ENCODE results near the gene DPP9. TPM values are rescaled to one million over a fixed set of nuclear protein-coding genes. Genes with fewer than 3 reads are reported as not detected.

DPP9 gene
- total and polyA plus RNA-seq, 2 of the 4 experiments (the other 2 are of a cell fraction), result 12.4 to 33.0 TPM

DNA sequence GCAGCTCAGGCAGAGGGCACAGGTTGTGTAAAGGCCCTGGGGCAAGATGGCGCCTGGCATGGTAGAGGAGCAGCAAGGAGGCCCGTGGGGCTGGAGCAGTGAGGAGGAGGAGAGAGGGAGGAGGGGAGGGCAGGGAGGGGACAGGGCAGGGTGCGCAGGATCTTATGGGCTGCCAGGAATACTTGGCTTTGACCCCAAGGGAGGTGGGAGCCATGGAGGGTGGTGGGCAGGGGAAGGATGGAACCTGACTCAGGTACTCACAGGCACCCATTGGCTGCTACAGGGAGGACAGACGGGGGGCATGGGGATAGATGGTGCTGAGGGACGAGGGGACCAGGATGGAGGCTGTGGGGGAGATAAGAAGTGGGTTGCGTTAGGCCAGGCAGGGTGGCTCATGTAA is 81.0 kb downstream of the DPP9 start:
- Histone ChIP-seq H3K9me3 (ENCODE audit: control insufficient read depth, insufficient read depth, low read length) (no peaks in the 10 kb centered on the region), H3K4ac (ENCODE audit: low read depth, low read length) (no peak overlapping the region), H3K4me2 (ENCODE audit: low read depth, low read length) (no peak overlapping the region), H3K18ac (ENCODE audit: low read depth, low read length) (no peak overlapping the region), H3K27ac (ENCODE audit: insufficient read depth, low read length) (no peak overlapping the region), H2BK20ac (ENCODE audit: low read depth, low read length) (no peak overlapping the region), H3K23ac (ENCODE audit: low read depth, low read length) (no peak overlapping the region), H4K5ac (ENCODE audit: low read depth, low read length) (no peak overlapping the region), H2BK5ac (ENCODE audit: low read depth, low read length, poor library complexity, severe bottlenecking) (no peak overlapping the region), H2AFZ (replicated peaks; ENCODE audit: low read length, poor library complexity) (no peak overlapping the region), H3K14ac (replicated peaks; ENCODE audit: low read depth, low read length) (no peak overlapping the region), H4K91ac (ENCODE audit: insufficient read depth, low read depth, low read length) (no peak overlapping the region), H4K8ac (ENCODE audit: low read depth in 2 of 2, low read length in 2 of 2) (no peak overlapping the region), H3K56ac (ENCODE audit: extremely low read depth, insufficient read depth, low read length) (no peak overlapping the region), H4K20me1 (ENCODE audit: insufficient read depth, low read length) (peaks cover 6% of the 10 kb centered on the region; the same call in 1 of the 2 replicates), H3K27me3 (ENCODE audit: control insufficient read depth, insufficient read depth, low read length) (no peaks in the 10 kb centered on the region), H3K9ac (ENCODE audit: low read depth, low read length) (no peak overlapping the region), H3K9me1 (ENCODE audit: insufficient read depth, low read length) (peaks cover 3% of the 10 kb centered on the region), H3K4me3 (ENCODE audit: insufficient read depth, low read depth, low read length) (no peak overlapping the region), H2AK5ac (ENCODE audit: low read depth, low read length) (no peak overlapping the region), H2BK120ac (ENCODE audit: low read depth, low read length) (no peak overlapping the region), H3K36me3 (ENCODE audit: control insufficient read depth, insufficient read depth, low read length) (no peaks in the 10 kb centered on the region), H3K4me1 (ENCODE audit: control insufficient read depth, insufficient read depth, low read length) (peaks cover 4% of the 10 kb centered on the region; the same call in 1 of the 2 replicates), H2BK15ac (ENCODE audit: low read depth, low read length) (no peak overlapping the region), H3K79me1 (ENCODE audit: low read depth in 1 of 2, low read length in 2 of 2) (peaks cover 20 to 43% of the 10 kb centered on the region in 2 experiments), H2AK9ac (replicated peaks; ENCODE audit: low read depth, low read length, poor library complexity) (no peak overlapping the region)
- in situ Hi-C loops (cut with MboI; ENCODE audit: low sequenced_read_pairs) (no loop called here), intact Hi-C loops (cut with micrococcal nuclease) (no loop called here), dilution Hi-C loops (cut with HindIII; ENCODE audit: low sequenced_read_pairs, unreplicated experiment) (no loop called here)
- WGBS, 2 experiments (ENCODE audit: extremely low coverage in 2 of 2, insufficient read length in 1 of 2), result 92% methylated on average over 3 of the region's 6 CpGs; no CpG with 5 or more reads in 1 of the 2 experiments
- DNase-seq, result no peak
- no TSS peak for BruUV-seq (replicated peaks)
- TF ChIP-seq NFE2L2 (IDR thresholded peaks at IDR 0.05; ENCODE audit: low read depth, low read length) (no peak), RFX5 (IDR thresholded peaks at IDR 0.05; ENCODE audit: low read depth, low read length) (no peak)
- no peak for ATAC-seq (ENCODE audit: low read depth)
- CTCF ChIA-PET, result no interaction called here
- POLR2A ChIA-PET (ENCODE audit: unreplicated experiment), result no interaction called here

Data from IMR-90 (cell line).